ENCODE measurements around the gene OXNAD1. TPM values are rescaled to one million over a fixed set of nuclear protein-coding genes. Genes with fewer than 3 reads are reported as not detected.
A peak's percentile ranks its signal among the peaks of the same experiment; 100 is the strongest.

Gene OXNAD1
- total and polyA plus RNA-seq, 2 of the 13 experiments (the other 11 are each of a cell fraction or from before 2014, with no cell fraction given): 9.9 to 18.8 TPM

- TF ChIP-seq ZNF234 (CRISPR knock-in tag; conservative IDR thresholded peaks at IDR 0.05) (0 out of 2 replicates have a peak, but pooled peaks have one; percentile 36), ATF7-NPFF (CRISPR knock-in tag; IDR thresholded peaks at IDR 0.05; ENCODE audit: low read depth) (peak; percentile 35; the same call in 1 of the 2 replicates), ZNF720 (CRISPR knock-in tag; IDR thresholded peaks at IDR 0.05) (no peak), SOX6 (IDR thresholded peaks at IDR 0.05) (no peak), SOX6 (CRISPR knock-in tag; IDR thresholded peaks at IDR 0.05) (peak; percentile 58; the same call in 1 of the 2 replicates), ZNF232 (CRISPR knock-in tag; IDR thresholded peaks at IDR 0.05; ENCODE audit: borderline replicate concordance) (peak; percentile 18; the same call in 1 of the 2 replicates), DMAP1 (CRISPR knock-in tag; IDR thresholded peaks at IDR 0.05) (peak; percentile 88), SMAD3 (CRISPR knock-in tag; IDR thresholded peaks at IDR 0.05) (0 out of 2 replicates have a peak, but pooled peaks have one; percentile 19), HOXD1 (CRISPR knock-in tag; IDR thresholded peaks at IDR 0.05) (no peak), ZNF792 (CRISPR knock-in tag; IDR thresholded peaks at IDR 0.05) (peak; percentile 35), ZBTB25 (CRISPR knock-in tag; IDR thresholded peaks at IDR 0.05) (peak; percentile 43; the same call in 1 of the 2 replicates), DNMT3B (CRISPR knock-in tag; conservative IDR thresholded peaks at IDR 0.05) (no peak), ZNF260 (CRISPR knock-in tag; IDR thresholded peaks at IDR 0.05; ENCODE audit: borderline replicate concordance, low read depth) (no peak), ZNF235 (CRISPR knock-in tag; IDR thresholded peaks at IDR 0.05; ENCODE audit: borderline replicate concordance) (no peak)
- TF ChIP-seq, protein P1, sequence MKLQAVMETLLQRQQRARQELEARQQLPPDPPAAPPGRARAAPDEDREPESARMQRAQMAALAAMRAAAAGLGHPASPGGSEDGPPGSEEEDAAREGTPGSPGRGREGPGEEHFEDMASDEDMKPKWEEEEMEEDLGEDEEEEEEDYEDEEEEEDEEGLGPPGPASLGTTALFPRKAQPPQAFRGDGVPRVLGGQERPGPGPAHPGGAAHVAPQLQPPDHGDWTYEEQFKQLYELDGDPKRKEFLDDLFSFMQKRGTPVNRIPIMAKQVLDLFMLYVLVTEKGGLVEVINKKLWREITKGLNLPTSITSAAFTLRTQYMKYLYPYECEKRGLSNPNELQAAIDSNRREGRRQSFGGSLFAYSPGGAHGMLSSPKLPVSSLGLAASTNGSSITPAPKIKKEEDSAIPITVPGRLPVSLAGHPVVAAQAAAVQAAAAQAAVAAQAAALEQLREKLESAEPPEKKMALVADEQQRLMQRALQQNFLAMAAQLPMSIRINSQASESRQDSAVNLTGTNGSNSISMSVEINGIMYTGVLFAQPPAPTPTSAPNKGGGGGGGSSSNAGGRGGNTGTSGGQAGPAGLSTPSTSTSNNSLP (IDR thresholded peaks at IDR 0.05; ENCODE audit: low read depth, low read length): no peak
- TF ChIP-seq, protein P2, sequence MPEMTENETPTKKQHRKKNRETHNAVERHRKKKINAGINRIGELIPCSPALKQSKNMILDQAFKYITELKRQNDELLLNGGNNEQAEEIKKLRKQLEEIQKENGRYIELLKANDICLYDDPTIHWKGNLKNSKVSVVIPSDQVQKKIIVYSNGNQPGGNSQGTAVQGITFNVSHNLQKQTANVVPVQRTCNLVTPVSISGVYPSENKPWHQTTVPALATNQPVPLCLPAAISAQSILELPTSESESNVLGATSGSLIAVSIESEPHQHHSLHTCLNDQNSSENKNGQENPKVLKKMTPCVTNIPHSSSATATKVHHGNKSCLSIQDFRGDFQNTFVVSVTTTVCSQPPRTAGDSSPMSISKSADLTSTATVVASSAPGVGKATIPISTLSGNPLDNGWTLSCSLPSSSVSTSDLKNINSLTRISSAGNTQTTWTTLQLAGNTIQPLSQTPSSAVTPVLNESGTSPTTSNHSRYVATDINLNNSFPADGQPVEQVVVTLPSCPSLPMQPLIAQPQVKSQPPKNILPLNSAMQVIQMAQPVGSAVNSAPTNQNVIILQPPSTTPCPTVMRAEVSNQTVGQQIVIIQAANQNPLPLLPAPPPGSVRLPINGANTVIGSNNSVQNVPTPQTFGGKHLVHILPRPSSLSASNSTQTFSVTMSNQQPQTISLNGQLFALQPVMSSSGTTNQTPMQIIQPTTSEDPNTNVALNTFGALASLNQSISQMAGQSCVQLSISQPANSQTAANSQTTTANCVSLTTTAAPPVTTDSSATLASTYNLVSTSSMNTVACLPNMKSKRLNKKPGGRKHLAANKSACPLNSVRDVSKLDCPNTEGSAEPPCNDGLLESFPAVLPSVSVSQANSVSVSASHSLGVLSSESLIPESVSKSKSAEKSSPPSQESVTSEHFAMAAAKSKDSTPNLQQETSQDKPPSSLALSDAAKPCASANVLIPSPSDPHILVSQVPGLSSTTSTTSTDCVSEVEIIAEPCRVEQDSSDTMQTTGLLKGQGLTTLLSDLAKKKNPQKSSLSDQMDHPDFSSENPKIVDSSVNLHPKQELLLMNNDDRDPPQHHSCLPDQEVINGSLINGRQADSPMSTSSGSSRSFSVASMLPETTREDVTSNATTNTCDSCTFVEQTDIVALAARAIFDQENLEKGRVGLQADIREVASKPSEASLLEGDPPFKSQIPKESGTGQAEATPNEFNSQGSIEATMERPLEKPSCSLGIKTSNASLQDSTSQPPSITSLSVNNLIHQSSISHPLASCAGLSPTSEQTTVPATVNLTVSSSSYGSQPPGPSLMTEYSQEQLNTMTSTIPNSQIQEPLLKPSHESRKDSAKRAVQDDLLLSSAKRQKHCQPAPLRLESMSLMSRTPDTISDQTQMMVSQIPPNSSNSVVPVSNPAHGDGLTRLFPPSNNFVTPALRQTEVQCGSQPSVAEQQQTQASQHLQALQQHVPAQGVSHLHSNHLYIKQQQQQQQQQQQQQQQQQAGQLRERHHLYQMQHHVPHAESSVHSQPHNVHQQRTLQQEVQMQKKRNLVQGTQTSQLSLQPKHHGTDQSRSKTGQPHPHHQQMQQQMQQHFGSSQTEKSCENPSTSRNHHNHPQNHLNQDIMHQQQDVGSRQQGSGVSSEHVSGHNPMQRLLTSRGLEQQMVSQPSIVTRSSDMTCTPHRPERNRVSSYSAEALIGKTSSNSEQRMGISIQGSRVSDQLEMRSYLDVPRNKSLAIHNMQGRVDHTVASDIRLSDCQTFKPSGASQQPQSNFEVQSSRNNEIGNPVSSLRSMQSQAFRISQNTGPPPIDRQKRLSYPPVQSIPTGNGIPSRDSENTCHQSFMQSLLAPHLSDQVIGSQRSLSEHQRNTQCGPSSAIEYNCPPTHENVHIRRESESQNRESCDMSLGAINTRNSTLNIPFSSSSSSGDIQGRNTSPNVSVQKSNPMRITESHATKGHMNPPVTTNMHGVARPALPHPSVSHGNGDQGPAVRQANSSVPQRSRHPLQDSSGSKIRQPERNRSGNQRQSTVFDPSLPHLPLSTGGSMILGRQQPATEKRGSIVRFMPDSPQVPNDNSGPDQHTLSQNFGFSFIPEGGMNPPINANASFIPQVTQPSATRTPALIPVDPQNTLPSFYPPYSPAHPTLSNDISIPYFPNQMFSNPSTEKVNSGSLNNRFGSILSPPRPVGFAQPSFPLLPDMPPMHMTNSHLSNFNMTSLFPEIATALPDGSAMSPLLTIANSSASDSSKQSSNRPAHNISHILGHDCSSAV (CRISPR knock-in tag; IDR thresholded peaks at IDR 0.05; ENCODE audit: borderline replicate concordance): no peak
- TF ChIP-seq, protein P3, sequence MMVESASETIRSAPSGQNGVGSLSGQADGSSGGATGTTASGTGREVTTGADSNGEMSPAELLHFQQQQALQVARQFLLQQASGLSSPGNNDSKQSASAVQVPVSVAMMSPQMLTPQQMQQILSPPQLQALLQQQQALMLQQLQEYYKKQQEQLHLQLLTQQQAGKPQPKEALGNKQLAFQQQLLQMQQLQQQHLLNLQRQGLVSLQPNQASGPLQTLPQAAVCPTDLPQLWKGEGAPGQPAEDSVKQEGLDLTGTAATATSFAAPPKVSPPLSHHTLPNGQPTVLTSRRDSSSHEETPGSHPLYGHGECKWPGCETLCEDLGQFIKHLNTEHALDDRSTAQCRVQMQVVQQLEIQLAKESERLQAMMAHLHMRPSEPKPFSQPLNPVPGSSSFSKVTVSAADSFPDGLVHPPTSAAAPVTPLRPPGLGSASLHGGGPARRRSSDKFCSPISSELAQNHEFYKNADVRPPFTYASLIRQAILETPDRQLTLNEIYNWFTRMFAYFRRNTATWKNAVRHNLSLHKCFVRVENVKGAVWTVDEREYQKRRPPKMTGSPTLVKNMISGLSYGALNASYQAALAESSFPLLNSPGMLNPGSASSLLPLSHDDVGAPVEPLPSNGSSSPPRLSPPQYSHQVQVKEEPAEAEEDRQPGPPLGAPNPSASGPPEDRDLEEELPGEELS (CRISPR knock-in tag; IDR thresholded peaks at IDR 0.05): peak; percentile 30; the same call in 1 of the 2 replicates
Observed at GRCh38 chr3:16264708-16265454, at the start of gene OXNAD1, which contains the start of gene DPH3 (continued).

All from HepG2 (cell line).